Spleen (tissue), 13 donors: Measurements from ENCODE around the gene GOLIM4. TPM values are rescaled to one million over a fixed set of nuclear protein-coding genes. Genes with fewer than 3 reads are reported as not detected.

Source experiments
- DNase-seq: peaks from one replicate; pipeline ENCODE4 v3.0.0-alpha.2; 2020
- H3K27ac ChIP-seq, 8 donors: fragments of 200-600 bp; sonication (generic) in 7 of 8; 1 replicate in 4 of 8; 2 replicates in 4 of 8; pipeline versions ENCODE4 v1.5.0 to v1.8.0; 2016 to 2021; ENCODE audit warnings: inconsistent platforms in 4 of 8, mild to moderate bottlenecking in 4 of 8, moderate library complexity in 1 of 8
- H3K27me3 ChIP-seq, 7 donors: fragments of 200-600 bp; sonication (generic) in 6 of 7; replicated peaks in 1 of 7; 1 replicate in 4 of 7; 2 replicates in 3 of 7; pipeline versions ENCODE4 v1.5.0 to v1.8.0; 2016 to 2021; ENCODE audit warnings: inconsistent platforms in 3 of 7, mild to moderate bottlenecking in 1 of 7
- H3K36me3 ChIP-seq, 6 donors: fragments of 200-600 bp; sonication (generic) in 5 of 6; 1 replicate in 4 of 6; 2 replicates in 2 of 6; pipeline versions ENCODE4 v1.5.0 to v1.8.0; 2016 to 2021; ENCODE audit warnings: inconsistent platforms in 2 of 6
- H3K4me1 ChIP-seq, 6 donors: fragments of 200-600 bp; sonication (generic) in 5 of 6; 1 replicate in 3 of 6; 2 replicates in 3 of 6; pipeline versions ENCODE4 v1.5.0 to v1.8.0; 2016 to 2021; ENCODE audit warnings: inconsistent platforms in 3 of 6
- H3K4me3 ChIP-seq, 8 donors: fragments of 200-600 bp; sonication (generic) in 7 of 8; 1 replicate in 4 of 8; 2 replicates in 4 of 8; pipeline versions ENCODE4 v1.5.0 to v1.8.0; 2016 to 2021; ENCODE audit warnings: inconsistent platforms in 4 of 8, mild to moderate bottlenecking in 4 of 8, moderate library complexity in 2 of 8
- H3K9me3 ChIP-seq, 8 donors: fragments of 200-600 bp; sonication (generic) in 7 of 8; 1 replicate in 4 of 8; 2 replicates in 4 of 8; pipeline versions ENCODE4 v1.5.0 to v1.8.0; 2016 to 2021; ENCODE audit warnings: inconsistent platforms in 4 of 8
- POLR2A ChIP-seq, 3 donors: fragments of 450-650 bp; IDR thresholded peaks; one replicate each; pipeline ENCODE4 v1.5.1; 2017; ENCODE audit warnings: antibody characterized with exemption in 3 of 3, mild to moderate bottlenecking in 1 of 3
- POLR2AphosphoS5 ChIP-seq, 3 donors: sonication (generic); formaldehyde crosslinking; IDR thresholded peaks; one replicate each; pipeline ENCODE4 v1.5.1; 2017; ENCODE audit warnings: antibody characterized with exemption in 3 of 3
- WGBS, 5 donors: extraction: QIAGEN DNeasy Blood & Tissue Kit in 3 of 5; methylation state at CpG; one replicate each; pipeline versions ENCODE4 v1.1.5 to v1.1.7; 2013 to 2018; 5-methylcytosine and 5-hydroxymethylcytosine counted together
- intact Hi-C: fragments of 100-400 bp; cut with DNase I; formaldehyde crosslinking; loops from one replicate; pipeline ENCODE4 v1.15.0; 2023; ENCODE audit warnings: low total_unique reads
- long read RNA-seq, 2 donors: transcript quantifications; one replicate each; lab custom pipeline, GENCODE V29; 2026
- polyA plus RNA-seq, 3 donors: library from polyadenylated mRNA; stranded (reverse); fragments of 200-250 nt; gene quantifications; one replicate each; pipeline ENCODE4 v1.2.1, GENCODE V29; 2013
- total RNA-seq, 7 donors: library from RNA; depleted of rRNA in 3 of 7; stranded (reverse); fragments of >200 nt in 3 of 7; fragmentation: NEBNext Ultra II Directional in 4 of 7; extraction: Animal tissue kit (Norgen Biotek cat#: 25700) in 4 of 7; gene quantifications; one replicate each; pipeline versions ENCODE4 v1.1.0 to v1.2.1, GENCODE V29; 2016 to 2021
- TF ChIP-seq, protein P1 (sequence below), 11 experiments: fragments of 200-600 bp in 7 of 11; fragments of 450-650 bp in 4 of 11; sonication (generic) in 4 of 11; IDR thresholded peaks in 8 of 11; conservative IDR thresholded peaks in 3 of 11; 1 replicate in 7 of 11; 2 replicates in 4 of 11; pipeline versions ENCODE4 v1.4.0 to v1.8.0; 2016 to 2021; ENCODE audit warnings: antibody characterized with exemption in 11 of 11, inconsistent platforms in 4 of 11, mild to moderate bottlenecking in 1 of 11
- donor health status: healthy with polysubstance abuse.
- donor health status: DM: no; HTN: no; CAD: no; lungs with moderate emphysema.
- donor health status: DM: no; HTN: no; CAD: no.
- donor health status: Bipolar disorder and iron deficiency.
- donor health status: healthy.
- donor health status: DM: no; HTN: no; CAD: no.
- donor health status: DM: yes; HTN: yes; CAD: no.

Gene GOLIM4
- 10 to 100 TPM; 19.7 to 44.8 (median 33.7) TPM for total RNA-seq
- 1 to 10 TPM; 5.5 to 8.1 (median 5.9) TPM for polyA plus RNA-seq
- long read RNA-seq, donor 1, full-length matches to known transcripts = 4 of 180 reads
- long read RNA-seq, donor 1, partial matches to known transcripts = 176 of 180 reads
- long read RNA-seq, donor 1, other reads (novel, unspliced or antisense) = 0 of 180 reads
- long read RNA-seq, donor 2 = 0 reads

GRCh38 chr3:168095611-168096209 lies at the start of gene GOLIM4:
Gene GOLIM4, minus strand, starts transcription at chr3:168095924. Its CDS starts 639 bp downstream, at chr3:168095285.
- Histone ChIP-seq H3K4me1 (peaks cover 14 to 47% (median 31%) of the 10 kb centered on the region in 6 donors), H3K9me3 (no peaks in the 10 kb centered on the region), H3K36me3 (no peaks in the 10 kb centered on the region), H3K4me3 (peak within 1 kb of the TSS; percentile 64 to 97 (median 76)), H3K27me3 (peaks cover 0 to 8% (median 0%) of the 10 kb centered on the region in 7 donors), H3K27ac (peak within 1 kb of the TSS; percentile 73 to 97 (median 90))
- 0 to 2% (median 1%) methylated on average over 24 to 52 of the region's 52 CpGs for WGBS, 5 donors
- intact Hi-C loops = no loop called here
- TF ChIP-seq POLR2AphosphoS5 (IDR thresholded peaks at IDR 0.05) (peak; percentile 87 to 96 (median 90)), POLR2A (IDR thresholded peaks at IDR 0.05) (peak in 1 of 3 donors; percentile 82)
- TF ChIP-seq, protein P1, sequence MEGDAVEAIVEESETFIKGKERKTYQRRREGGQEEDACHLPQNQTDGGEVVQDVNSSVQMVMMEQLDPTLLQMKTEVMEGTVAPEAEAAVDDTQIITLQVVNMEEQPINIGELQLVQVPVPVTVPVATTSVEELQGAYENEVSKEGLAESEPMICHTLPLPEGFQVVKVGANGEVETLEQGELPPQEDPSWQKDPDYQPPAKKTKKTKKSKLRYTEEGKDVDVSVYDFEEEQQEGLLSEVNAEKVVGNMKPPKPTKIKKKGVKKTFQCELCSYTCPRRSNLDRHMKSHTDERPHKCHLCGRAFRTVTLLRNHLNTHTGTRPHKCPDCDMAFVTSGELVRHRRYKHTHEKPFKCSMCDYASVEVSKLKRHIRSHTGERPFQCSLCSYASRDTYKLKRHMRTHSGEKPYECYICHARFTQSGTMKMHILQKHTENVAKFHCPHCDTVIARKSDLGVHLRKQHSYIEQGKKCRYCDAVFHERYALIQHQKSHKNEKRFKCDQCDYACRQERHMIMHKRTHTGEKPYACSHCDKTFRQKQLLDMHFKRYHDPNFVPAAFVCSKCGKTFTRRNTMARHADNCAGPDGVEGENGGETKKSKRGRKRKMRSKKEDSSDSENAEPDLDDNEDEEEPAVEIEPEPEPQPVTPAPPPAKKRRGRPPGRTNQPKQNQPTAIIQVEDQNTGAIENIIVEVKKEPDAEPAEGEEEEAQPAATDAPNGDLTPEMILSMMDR (IDR thresholded peaks at IDR 0.05 in 8 of 11, conservative IDR thresholded peaks at IDR 0.05 in 3 of 11) = no peak
- peak; percentile 98 for DNase-seq

GRCh38 chr3:168141405-168141998 lies 45.8 kb upstream of the GOLIM4 start:
- no peaks in the 10 kb centered on the region for H3K4me1 ChIP-seq
- H3K4me3 ChIP-seq = no peak overlapping the region
- TF ChIP-seq, protein P1 (IDR thresholded peaks at IDR 0.05 in 8 of 11, conservative IDR thresholded peaks at IDR 0.05 in 3 of 11) = no peak
- TF ChIP-seq POLR2A (IDR thresholded peaks at IDR 0.05) = no peak
- TF ChIP-seq POLR2AphosphoS5 (IDR thresholded peaks at IDR 0.05) = no peak
- no peaks in the 10 kb centered on the region for H3K9me3 ChIP-seq
- no peak overlapping the region for H3K27ac ChIP-seq
- H3K36me3 ChIP-seq = no peaks in the 10 kb centered on the region
- DNase-seq = no peak
- intact Hi-C loops = no loop called here
- no peaks in the 10 kb centered on the region for H3K27me3 ChIP-seq
- WGBS, 5 donors = 64 to 75% (median 73%) methylated on average over 6 of the region's 6 CpGs

DNA sequence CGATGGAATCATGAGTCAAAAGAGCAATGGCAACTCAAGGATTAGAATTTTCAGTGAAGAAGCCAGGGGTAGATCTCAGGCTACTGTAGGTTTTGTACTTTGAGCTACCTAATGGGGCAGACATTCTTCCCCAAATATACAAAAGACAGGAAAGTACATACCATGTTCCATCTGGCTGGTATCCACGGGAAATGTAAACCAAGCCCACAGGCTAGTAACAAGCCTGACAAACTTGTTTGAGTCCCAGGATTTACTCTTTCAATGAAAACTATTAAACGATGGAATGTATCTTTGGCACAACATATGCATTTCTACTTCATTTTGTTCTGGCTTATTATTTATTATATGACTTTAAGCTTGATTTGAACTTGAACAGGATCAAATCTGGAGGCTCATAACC lies 44.2 kb upstream of the GOLIM4 start:
- Histone ChIP-seq H3K27ac (no peak overlapping the region), H3K4me1 (no peaks in the 10 kb centered on the region), H3K4me3 (no peak overlapping the region), H3K36me3 (no peaks in the 10 kb centered on the region), H3K27me3 (no peaks in the 10 kb centered on the region), H3K9me3 (no peaks in the 10 kb centered on the region)
- intact Hi-C loops = no loop called here
- DNase-seq = no peak
- 84 to 92% (median 88%) methylated on average over 3 of the region's 3 CpGs for WGBS, 5 donors
- TF ChIP-seq POLR2A (IDR thresholded peaks at IDR 0.05) (no peak), POLR2AphosphoS5 (IDR thresholded peaks at IDR 0.05) (no peak)
- TF ChIP-seq, protein P1 (IDR thresholded peaks at IDR 0.05 in 8 of 11, conservative IDR thresholded peaks at IDR 0.05 in 3 of 11) = no peak

DNA sequence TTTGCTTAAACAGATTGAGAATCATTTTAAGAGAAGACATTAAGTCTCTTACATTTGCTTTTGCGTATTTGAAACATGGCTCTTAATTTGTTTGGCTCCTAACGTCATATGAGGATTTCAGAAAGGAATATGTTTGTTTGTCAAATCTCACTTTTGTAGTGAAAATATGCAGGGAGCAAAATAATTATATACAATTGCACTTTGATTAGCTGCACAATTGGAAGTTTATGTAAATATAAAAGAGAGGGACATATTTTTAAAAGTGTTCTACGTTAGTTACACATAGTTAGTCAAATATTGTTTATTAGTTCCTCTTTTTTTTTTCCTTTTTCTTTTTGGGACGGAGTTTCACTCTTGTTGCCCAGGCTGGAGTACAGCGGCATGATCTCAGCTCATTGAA lies 42.7 kb upstream of the GOLIM4 start:
- Histone ChIP-seq H3K27ac (no peak overlapping the region), H3K4me3 (no peak overlapping the region), H3K4me1 (no peaks in the 10 kb centered on the region), H3K9me3 (no peaks in the 10 kb centered on the region), H3K36me3 (no peaks in the 10 kb centered on the region), H3K27me3 (no peaks in the 10 kb centered on the region)
- intact Hi-C loops = no loop called here
- DNase-seq = no peak
- 68 to 79% (median 73%) methylated on average over 5 of the region's 5 CpGs for WGBS, 5 donors
- TF ChIP-seq POLR2A (IDR thresholded peaks at IDR 0.05) = no peak
- TF ChIP-seq, protein P1 (IDR thresholded peaks at IDR 0.05 in 8 of 11, conservative IDR thresholded peaks at IDR 0.05 in 3 of 11) = no peak
- TF ChIP-seq POLR2AphosphoS5 (IDR thresholded peaks at IDR 0.05) = no peak
